Vagina (tissue), 2 donors: Measurements from ENCODE around the gene UBAP1.

ENCODE experiments used
- CTCF ChIP-seq, 3 experiments: fragments of 450-650 bp in 2 of 3; fragments of 200-600 bp in 1 of 3; sonication (generic) in 1 of 3; IDR thresholded peaks; one replicate each; pipeline ENCODE4 v1.5.1; 2017 to 2019; ENCODE audit warnings: antibody characterized with exemption in 3 of 3, mild to moderate bottlenecking in 2 of 3, moderate library complexity in 2 of 3
- POLR2AphosphoS5 ChIP-seq, 2 donors: sonication (generic); formaldehyde crosslinking; IDR thresholded peaks; one replicate each; pipeline ENCODE4 v1.9.0; 2017; ENCODE audit warnings: antibody characterized with exemption in 2 of 2, mild to moderate bottlenecking in 2 of 2, low read depth in 1 of 2; ENCODE audit not compliant: insufficient read depth in 1 of 2

GRCh38 chr9:34145165-34145564, 33.7 kb upstream of the UBAP1 start:
- TF ChIP-seq CTCF (IDR thresholded peaks at IDR 0.05) (no peak), POLR2AphosphoS5 (IDR thresholded peaks at IDR 0.05; ENCODE audit: insufficient read depth in 1 of 2, low read depth in 1 of 2) (no peak)
